K562 (cell line): Measurements from ENCODE around the gene SHROOM3.

Experiments used
- MCM7 ChIP-seq, 2 experiments: fragments of 450-650 bp; IDR thresholded peaks; 2 replicates each; pipeline ENCODE4 v1.6.1; 2016 to 2018
- PHF21A ChIP-seq: fragments of 450-650 bp; IDR thresholded peaks from 2 replicates; pipeline ENCODE4 v1.6.1; 2017; ENCODE audit warnings: low read depth, borderline replicate concordance
- RCOR1 ChIP-seq, 2 experiments: IDR thresholded peaks; 2 replicates each; pipeline ENCODE4 v1.6.1; 2012; ENCODE audit warnings: low read depth in 2 of 2, low read length in 2 of 2, borderline replicate concordance in 1 of 2, improper control_type of control experiment in 1 of 2
- SIN3A ChIP-seq, 2 experiments: fragments of 150-350 bp in 1 of 2; IDR thresholded peaks; 2 replicates each; pipeline ENCODE4 v1.6.1; 2011 to 2016; ENCODE audit warnings: borderline replicate concordance in 2 of 2, low read depth in 2 of 2, low read length in 2 of 2, mild to moderate bottlenecking in 2 of 2, moderate library complexity in 2 of 2; ENCODE audit not compliant: control insufficient read depth in 1 of 2
- SP2 ChIP-seq: IDR thresholded peaks from 2 replicates; pipeline ENCODE4 v1.6.1; 2011; ENCODE audit warnings: mild to moderate bottlenecking, low read depth, low read length, moderate library complexity; ENCODE audit not compliant: poor library complexity, severe bottlenecking; ENCODE audit errors: extremely low read depth
- TRIM24 ChIP-seq, 2 experiments: fragments of 450-650 bp; IDR thresholded peaks; 2 replicates each; pipeline ENCODE4 v1.6.1; 2016
- ZBED1 ChIP-seq: IDR thresholded peaks from 2 replicates; pipeline ENCODE4 v1.6.1; 2014
- ZNF232 ChIP-seq: sonication (generic); formaldehyde crosslinking; IDR thresholded peaks from 2 replicates; pipeline ENCODE4 v1.8.0; 2022; ENCODE audit warnings: mild to moderate bottlenecking, missing genetic modification reagents
- TF ChIP-seq, protein P1 (sequence below), 3 experiments: fragments of 200-800 bp in 1 of 3; fragments of 250-450 bp in 1 of 3; fragments of 450-650 bp in 1 of 3; sonication (Bioruptor Pico) in 1 of 3; sonication (Bioruptor generic) in 1 of 3; formaldehyde crosslinking in 1 of 3; IDR thresholded peaks; 2 replicates each; pipeline versions ENCODE4 v1.6.1 to v1.8.0; 2016 to 2022; ENCODE audit warnings: mild to moderate bottlenecking in 2 of 3, missing genetic modification characterization in 2 of 3, missing compliant biosample characterization in 1 of 3, moderate library complexity in 1 of 3
- TF ChIP-seq, protein P2 (sequence below): fragments of 450-650 bp; IDR thresholded peaks from 2 replicates; pipeline ENCODE4 v1.6.1; 2018; ENCODE audit not compliant: partially characterized antibody
- TF ChIP-seq, protein P3 (sequence below), 2 experiments: fragments of 450-650 bp; formaldehyde crosslinking in 1 of 2; IDR thresholded peaks; 2 replicates each; pipeline versions ENCODE4 v1.4.0 to v1.6.1; 2014 to 2020; ENCODE audit warnings: mild to moderate bottlenecking in 2 of 2, borderline replicate concordance in 1 of 2, low read depth in 1 of 2

DNA sequence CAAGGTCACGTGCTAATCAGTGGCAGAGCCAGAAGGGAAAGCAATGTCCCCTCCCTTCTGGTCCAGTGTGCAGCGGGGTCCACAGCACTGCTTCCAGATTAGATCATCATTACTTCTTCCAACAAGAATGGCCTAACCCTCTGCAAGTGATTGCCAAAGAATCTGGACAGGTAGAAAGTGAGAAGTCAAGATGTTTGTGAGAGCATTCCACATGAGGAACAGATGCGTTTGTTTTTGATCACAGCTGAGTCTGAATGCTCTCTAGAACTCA lies 147.7 kb downstream of the SHROOM3 start:
- TF ChIP-seq, protein P1, sequence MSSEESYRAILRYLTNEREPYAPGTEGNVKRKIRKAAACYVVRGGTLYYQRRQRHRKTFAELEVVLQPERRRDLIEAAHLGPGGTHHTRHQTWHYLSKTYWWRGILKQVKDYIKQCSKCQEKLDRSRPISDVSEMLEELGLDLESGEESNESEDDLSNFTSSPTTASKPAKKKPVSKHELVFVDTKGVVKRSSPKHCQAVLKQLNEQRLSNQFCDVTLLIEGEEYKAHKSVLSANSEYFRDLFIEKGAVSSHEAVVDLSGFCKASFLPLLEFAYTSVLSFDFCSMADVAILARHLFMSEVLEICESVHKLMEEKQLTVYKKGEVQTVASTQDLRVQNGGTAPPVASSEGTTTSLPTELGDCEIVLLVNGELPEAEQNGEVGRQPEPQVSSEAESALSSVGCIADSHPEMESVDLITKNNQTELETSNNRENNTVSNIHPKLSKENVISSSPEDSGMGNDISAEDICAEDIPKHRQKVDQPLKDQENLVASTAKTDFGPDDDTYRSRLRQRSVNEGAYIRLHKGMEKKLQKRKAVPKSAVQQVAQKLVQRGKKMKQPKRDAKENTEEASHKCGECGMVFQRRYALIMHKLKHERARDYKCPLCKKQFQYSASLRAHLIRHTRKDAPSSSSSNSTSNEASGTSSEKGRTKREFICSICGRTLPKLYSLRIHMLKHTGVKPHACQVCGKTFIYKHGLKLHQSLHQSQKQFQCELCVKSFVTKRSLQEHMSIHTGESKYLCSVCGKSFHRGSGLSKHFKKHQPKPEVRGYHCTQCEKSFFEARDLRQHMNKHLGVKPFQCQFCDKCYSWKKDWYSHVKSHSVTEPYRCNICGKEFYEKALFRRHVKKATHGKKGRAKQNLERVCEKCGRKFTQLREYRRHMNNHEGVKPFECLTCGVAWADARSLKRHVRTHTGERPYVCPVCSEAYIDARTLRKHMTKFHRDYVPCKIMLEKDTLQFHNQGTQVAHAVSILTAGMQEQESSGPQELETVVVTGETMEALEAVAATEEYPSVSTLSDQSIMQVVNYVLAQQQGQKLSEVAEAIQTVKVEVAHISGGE (CRISPR knock-in tag; IDR thresholded peaks at IDR 0.05), result no peak
- no peak for TF ChIP-seq MCM7 (IDR thresholded peaks at IDR 0.05)
- TF ChIP-seq, protein P2, sequence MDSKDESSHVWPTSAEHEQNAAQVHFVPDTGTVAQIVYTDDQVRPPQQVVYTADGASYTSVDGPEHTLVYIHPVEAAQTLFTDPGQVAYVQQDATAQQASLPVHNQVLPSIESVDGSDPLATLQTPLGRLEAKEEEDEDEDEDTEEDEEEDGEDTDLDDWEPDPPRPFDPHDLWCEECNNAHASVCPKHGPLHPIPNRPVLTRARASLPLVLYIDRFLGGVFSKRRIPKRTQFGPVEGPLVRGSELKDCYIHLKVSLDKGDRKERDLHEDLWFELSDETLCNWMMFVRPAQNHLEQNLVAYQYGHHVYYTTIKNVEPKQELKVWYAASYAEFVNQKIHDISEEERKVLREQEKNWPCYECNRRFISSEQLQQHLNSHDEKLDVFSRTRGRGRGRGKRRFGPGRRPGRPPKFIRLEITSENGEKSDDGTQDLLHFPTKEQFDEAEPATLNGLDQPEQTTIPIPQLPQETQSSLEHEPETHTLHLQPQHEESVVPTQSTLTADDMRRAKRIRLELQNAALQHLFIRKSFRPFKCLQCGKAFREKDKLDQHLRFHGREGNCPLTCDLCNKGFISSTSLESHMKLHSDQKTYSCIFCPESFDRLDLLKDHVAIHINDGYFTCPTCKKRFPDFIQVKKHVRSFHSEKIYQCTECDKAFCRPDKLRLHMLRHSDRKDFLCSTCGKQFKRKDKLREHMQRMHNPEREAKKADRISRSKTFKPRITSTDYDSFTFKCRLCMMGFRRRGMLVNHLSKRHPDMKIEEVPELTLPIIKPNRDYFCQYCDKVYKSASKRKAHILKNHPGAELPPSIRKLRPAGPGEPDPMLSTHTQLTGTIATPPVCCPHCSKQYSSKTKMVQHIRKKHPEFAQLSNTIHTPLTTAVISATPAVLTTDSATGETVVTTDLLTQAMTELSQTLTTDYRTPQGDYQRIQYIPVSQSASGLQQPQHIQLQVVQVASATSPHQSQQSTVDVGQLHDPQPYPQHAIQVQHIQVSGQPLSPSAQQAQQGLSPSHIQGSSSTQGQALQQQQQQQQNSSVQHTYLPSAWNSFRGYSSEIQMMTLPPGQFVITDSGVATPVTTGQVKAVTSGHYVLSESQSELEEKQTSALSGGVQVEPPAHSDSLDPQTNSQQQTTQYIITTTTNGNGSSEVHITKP, result no peak
- no peak for TF ChIP-seq PHF21A
- TF ChIP-seq SP2, result no peak
- no peak for TF ChIP-seq ZBED1
- no peak for TF ChIP-seq TRIM24 (IDR thresholded peaks at IDR 0.05)
- TF ChIP-seq SIN3A (IDR thresholded peaks at IDR 0.05; ENCODE audit: borderline replicate concordance in 2 of 2, control insufficient read depth in 1 of 2, low read depth in 2 of 2, low read length in 2 of 2), result no peak
- TF ChIP-seq, protein P3, sequence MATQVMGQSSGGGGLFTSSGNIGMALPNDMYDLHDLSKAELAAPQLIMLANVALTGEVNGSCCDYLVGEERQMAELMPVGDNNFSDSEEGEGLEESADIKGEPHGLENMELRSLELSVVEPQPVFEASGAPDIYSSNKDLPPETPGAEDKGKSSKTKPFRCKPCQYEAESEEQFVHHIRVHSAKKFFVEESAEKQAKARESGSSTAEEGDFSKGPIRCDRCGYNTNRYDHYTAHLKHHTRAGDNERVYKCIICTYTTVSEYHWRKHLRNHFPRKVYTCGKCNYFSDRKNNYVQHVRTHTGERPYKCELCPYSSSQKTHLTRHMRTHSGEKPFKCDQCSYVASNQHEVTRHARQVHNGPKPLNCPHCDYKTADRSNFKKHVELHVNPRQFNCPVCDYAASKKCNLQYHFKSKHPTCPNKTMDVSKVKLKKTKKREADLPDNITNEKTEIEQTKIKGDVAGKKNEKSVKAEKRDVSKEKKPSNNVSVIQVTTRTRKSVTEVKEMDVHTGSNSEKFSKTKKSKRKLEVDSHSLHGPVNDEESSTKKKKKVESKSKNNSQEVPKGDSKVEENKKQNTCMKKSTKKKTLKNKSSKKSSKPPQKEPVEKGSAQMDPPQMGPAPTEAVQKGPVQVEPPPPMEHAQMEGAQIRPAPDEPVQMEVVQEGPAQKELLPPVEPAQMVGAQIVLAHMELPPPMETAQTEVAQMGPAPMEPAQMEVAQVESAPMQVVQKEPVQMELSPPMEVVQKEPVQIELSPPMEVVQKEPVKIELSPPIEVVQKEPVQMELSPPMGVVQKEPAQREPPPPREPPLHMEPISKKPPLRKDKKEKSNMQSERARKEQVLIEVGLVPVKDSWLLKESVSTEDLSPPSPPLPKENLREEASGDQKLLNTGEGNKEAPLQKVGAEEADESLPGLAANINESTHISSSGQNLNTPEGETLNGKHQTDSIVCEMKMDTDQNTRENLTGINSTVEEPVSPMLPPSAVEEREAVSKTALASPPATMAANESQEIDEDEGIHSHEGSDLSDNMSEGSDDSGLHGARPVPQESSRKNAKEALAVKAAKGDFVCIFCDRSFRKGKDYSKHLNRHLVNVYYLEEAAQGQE (IDR thresholded peaks at IDR 0.05; ENCODE audit: borderline replicate concordance), result no peak
- TF ChIP-seq, protein P3 (CRISPR knock-in tag; IDR thresholded peaks at IDR 0.05; ENCODE audit: low read depth), result no peak
- TF ChIP-seq RCOR1 (IDR thresholded peaks at IDR 0.05; ENCODE audit: borderline replicate concordance in 1 of 2, low read depth in 2 of 2, low read length in 2 of 2), result no peak
- TF ChIP-seq ZNF232, result no peak
